ENCODE measurements around the gene TEDC1.
"Not testable (repeated sequence)": the region's sequence is repeated elsewhere in the genome, so short reads cannot be mapped to it uniquely, and the experiment has no call there.

TEDC1 gene

GRCh38 chr14:105546410-105546809 lies 55.4 kb downstream of the TEDC1 start:
- DNase-seq = not testable (repeated sequence)

GRCh38 chr14:105547072-105547471 lies 56.0 kb downstream of the TEDC1 start:
- not testable (repeated sequence) for DNase-seq

GRCh38 chr14:105547741-105548169 lies 56.7 kb downstream of the TEDC1 start:
- no peak for DNase-seq
